A673 (cell line): ENCODE results near the gene STX18. TPM values are rescaled to one million over a fixed set of nuclear protein-coding genes. Genes with fewer than 3 reads are reported as not detected.

Source experiments
- BruUV-seq: library from RNA; stranded (reverse); fragments of 400-500 nt; replicated peaks from 2 replicates; lab custom pipeline; 2021; lab: Mats Ljungman, UMichigan
- CTCF ChIA-PET: fragments of 300-600 bp; sonication (Branson Sonifier 250); formaldehyde crosslinking; loops from one replicate; lab custom pipeline; 2022; ENCODE audit warnings: antibody characterized with exemption; lab: Charles Lee
- POLR2A ChIA-PET: fragments of 300-600 bp; sonication (Branson Sonifier 250); formaldehyde crosslinking; loops from one replicate; lab custom pipeline; 2022; ENCODE audit warnings: antibody characterized with exemption; ENCODE audit not compliant: low non-redundant PET; lab: Charles Lee
- DNase-seq: peaks from one replicate; pipeline ENCODE4 v3.0.0-alpha.2; 2015; ENCODE audit warnings: low spot score
- H3K27ac ChIP-seq: fragments of 200-600 bp; sonication (generic); 2 replicates; pipeline ENCODE4 v1.5.1; 2016; ENCODE audit warnings: mixed run types, low read depth, mild to moderate bottlenecking, mixed read lengths, antibody characterized with exemption, low read length; ENCODE audit not compliant: poor library complexity, severe bottlenecking
- H3K27me3 ChIP-seq: fragments of 200-600 bp; sonication (generic); replicated peaks from 2 replicates; pipeline ENCODE4 v1.6.1; 2017; ENCODE audit warnings: mixed run types, low read depth, mild to moderate bottlenecking, mixed read lengths, antibody characterized with exemption, low read length; ENCODE audit not compliant: insufficient read depth, poor library complexity
- H3K36me3 ChIP-seq: fragments of 200-600 bp; sonication (generic); 2 replicates; pipeline ENCODE4 v1.6.1; 2016; ENCODE audit warnings: mixed run types, mild to moderate bottlenecking, mixed read lengths, antibody characterized with exemption, low read length; ENCODE audit not compliant: insufficient read depth, poor library complexity, severe bottlenecking
- H3K4me1 ChIP-seq: fragments of 200-600 bp; sonication (generic); 2 replicates; pipeline ENCODE4 v1.6.1; 2017; ENCODE audit warnings: mixed run types, mild to moderate bottlenecking, mixed read lengths, antibody characterized with exemption, low read length; ENCODE audit not compliant: insufficient read depth, poor library complexity, severe bottlenecking
- H3K4me3 ChIP-seq: fragments of 200-600 bp; sonication (generic); 2 replicates; pipeline ENCODE4 v1.5.1; 2016; ENCODE audit warnings: low read depth, mixed run types, mild to moderate bottlenecking, mixed read lengths, low read length; ENCODE audit not compliant: poor library complexity, severe bottlenecking
- H3K9me3 ChIP-seq: fragments of 200-600 bp; sonication (generic); 2 replicates; pipeline ENCODE4 v1.6.1; 2016; ENCODE audit warnings: mixed run types, low read depth, mild to moderate bottlenecking, mixed read lengths, antibody characterized with exemption, low read length; ENCODE audit not compliant: poor library complexity, severe bottlenecking
- CTCF ChIP-seq: fragments of 300-800, 200-600 bp; sonication (generic); conservative IDR thresholded peaks from 2 replicates; pipeline ENCODE4 v1.5.1; 2017; ENCODE audit warnings: low read depth, mild to moderate bottlenecking, antibody characterized with exemption, low read length, moderate library complexity, mixed read lengths
- EZH2 ChIP-seq: fragments of 200-600 bp; sonication (generic); IDR thresholded peaks from 2 replicates; pipeline ENCODE4 v1.6.1; 2017; ENCODE audit warnings: borderline replicate concordance, low read depth, mild to moderate bottlenecking, mixed read lengths, antibody characterized with exemption, low read length; ENCODE audit not compliant: poor library complexity, severe bottlenecking
- intact Hi-C: fragments of 100-400 bp; cut with micrococcal nuclease; formaldehyde crosslinking; loops from one replicate; pipeline ENCODE4 v1.10.0; 2022; ENCODE audit not compliant: unreplicated experiment
- total RNA-seq: library from RNA; stranded (reverse); gene quantifications from 2 replicates; pipeline ENCODE4 v1.2.3, GENCODE V29; 2021

The STX18 gene
- total RNA-seq, 1 experiment from 2014 or later = 34.3 TPM

- no peak overlapping the region for H3K27ac ChIP-seq
- no peaks in the 10 kb centered on the region for H3K36me3 ChIP-seq
- peaks cover 26% of the 10 kb centered on the region for H3K4me1 ChIP-seq
- no TSS peak for BruUV-seq
- intact Hi-C loops = no loop called here
- DNase-seq = no peak
- no peaks in the 10 kb centered on the region for H3K9me3 ChIP-seq
- CTCF ChIA-PET = no interaction called here
- no peaks in the 10 kb centered on the region for H3K27me3 ChIP-seq
- TF ChIP-seq EZH2 = no peak
- TF ChIP-seq CTCF = no peak
- POLR2A ChIA-PET = interaction anchor here (0.6 kb wide), 1 partner anchor 84 kb away, joined by 3 read pairs; no protein-coding TSS in a partner anchor
- peak overlapping the region; percentile 77 for H3K4me3 ChIP-seq
Measured at GRCh38 chr4:4542774-4543485, 1.1 kb upstream of the STX18 start.

- no peak for DNase-seq
- intact Hi-C loops = no loop called here
- Histone ChIP-seq H3K4me3 (peak overlapping the region; percentile 77), H3K27ac (peak overlapping the region; percentile 67), H3K9me3 (no peaks in the 10 kb centered on the region), H3K27me3 (no peaks in the 10 kb centered on the region), H3K36me3 (no peaks in the 10 kb centered on the region), H3K4me1 (peaks cover 26% of the 10 kb centered on the region)
- ChIA-PET CTCF (no interaction called here), POLR2A (no interaction called here)
- no peak for TF ChIP-seq EZH2
- BruUV-seq = no TSS peak
Measured at GRCh38 chr4:4541040-4541631, 712 bp downstream of the STX18 start.

GRCh38 chr4:4539481-4539880 is 2.4 kb downstream of the STX18 start:
- Histone ChIP-seq H3K27me3 (no peaks in the 10 kb centered on the region), H3K9me3 (no peaks in the 10 kb centered on the region), H3K27ac (no peak overlapping the region), H3K4me1 (peaks cover 26% of the 10 kb centered on the region), H3K4me3 (no peak overlapping the region), H3K36me3 (no peaks in the 10 kb centered on the region)
- POLR2A ChIA-PET = no interaction called here
- intact Hi-C loops = no loop called here
- no peak for DNase-seq
- CTCF ChIA-PET = no interaction called here
- TF ChIP-seq EZH2 (no peak), CTCF (no peak)
- no TSS peak for BruUV-seq

- POLR2A ChIA-PET = no interaction called here
- no peaks in the 10 kb centered on the region for H3K9me3 ChIP-seq
- CTCF ChIA-PET = no interaction called here
- no peak for DNase-seq
- BruUV-seq = no TSS peak
- no peak overlapping the region for H3K27ac ChIP-seq
- no peaks in the 10 kb centered on the region for H3K36me3 ChIP-seq
- no peak overlapping the region for H3K4me3 ChIP-seq
- no peak for TF ChIP-seq EZH2
- no peak for TF ChIP-seq CTCF
- intact Hi-C loops = no loop called here
- H3K4me1 ChIP-seq = peaks cover 14% of the 10 kb centered on the region
- no peaks in the 10 kb centered on the region for H3K27me3 ChIP-seq
Measured at GRCh38 chr4:4535590-4535989, 6.3 kb downstream of the STX18 start.
